ENCODE data around the gene SUSD5. TPM values are rescaled to one million over a fixed set of nuclear protein-coding genes. Genes with fewer than 3 reads are reported as not detected.
"Not testable (repeated sequence)": the region's sequence is repeated elsewhere in the genome, so short reads cannot be mapped to it uniquely, and the experiment has no call there.

Gene SUSD5
- total RNA-seq, 2 experiments from 2014 or later, result not detected

- peaks cover 23% of the 10 kb centered on the region for H3K27me3 Mint-ChIP-seq
- peaks cover 2% of the 10 kb centered on the region for H3K4me1 Mint-ChIP-seq
- H3K36me3 Mint-ChIP-seq, result no peaks in the 10 kb centered on the region
- DNase-seq (no peak), ATAC-seq (ENCODE audit: low read depth) (no peak)
- no peak overlapping the region for H3K4me3 Mint-ChIP-seq
- POLR2A ChIA-PET, result no interaction called here
- no peaks in the 10 kb centered on the region for H3K9me3 Mint-ChIP-seq
- H3K27ac Mint-ChIP-seq, result no peak overlapping the region
Measured at GRCh38 chr3:33159234-33159633, 59.4 kb downstream of the SUSD5 start.

GRCh38 chr3:33155301-33155700 is 63.3 kb downstream of the SUSD5 start:
- Mint-ChIP-seq H3K4me1 (no peaks in the 10 kb centered on the region), H3K27ac (no peak overlapping the region), H3K36me3 (no peaks in the 10 kb centered on the region), H3K4me3 (no peak overlapping the region), H3K27me3 (peaks cover 11% of the 10 kb centered on the region), H3K9me3 (no peaks in the 10 kb centered on the region)
- POLR2A ChIA-PET, result no interaction called here
- ATAC-seq (ENCODE audit: low read depth) (no peak), DNase-seq (no peak)

DNA sequence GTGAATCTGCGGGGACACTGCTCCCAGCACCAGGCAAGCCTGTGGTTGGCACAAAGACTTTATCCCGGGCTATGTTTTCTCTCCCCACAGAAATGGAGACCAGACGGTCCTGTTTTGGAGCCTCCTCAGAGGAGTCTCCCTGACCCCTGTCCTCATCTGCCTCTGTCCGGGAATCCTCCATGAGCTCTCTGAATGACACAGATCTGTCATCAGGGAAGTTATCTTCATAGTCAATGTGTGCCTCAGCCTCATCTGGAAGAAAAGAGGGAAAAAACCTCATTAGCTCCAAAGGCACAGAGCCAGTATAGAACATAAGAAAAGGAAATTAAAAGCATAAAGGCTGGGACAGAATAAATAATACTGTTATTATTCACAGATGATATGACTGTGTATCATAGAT is 64.8 kb downstream of the SUSD5 start:
- Mint-ChIP-seq H3K9me3 (no peaks in the 10 kb centered on the region), H3K27ac (no peak overlapping the region), H3K4me3 (no peak overlapping the region), H3K36me3 (no peaks in the 10 kb centered on the region), H3K4me1 (no peaks in the 10 kb centered on the region), H3K27me3 (peaks cover 9% of the 10 kb centered on the region)
- POLR2A ChIA-PET, result no interaction called here
- DNase-seq (no peak), ATAC-seq (ENCODE audit: low read depth) (no peak)

DNA sequence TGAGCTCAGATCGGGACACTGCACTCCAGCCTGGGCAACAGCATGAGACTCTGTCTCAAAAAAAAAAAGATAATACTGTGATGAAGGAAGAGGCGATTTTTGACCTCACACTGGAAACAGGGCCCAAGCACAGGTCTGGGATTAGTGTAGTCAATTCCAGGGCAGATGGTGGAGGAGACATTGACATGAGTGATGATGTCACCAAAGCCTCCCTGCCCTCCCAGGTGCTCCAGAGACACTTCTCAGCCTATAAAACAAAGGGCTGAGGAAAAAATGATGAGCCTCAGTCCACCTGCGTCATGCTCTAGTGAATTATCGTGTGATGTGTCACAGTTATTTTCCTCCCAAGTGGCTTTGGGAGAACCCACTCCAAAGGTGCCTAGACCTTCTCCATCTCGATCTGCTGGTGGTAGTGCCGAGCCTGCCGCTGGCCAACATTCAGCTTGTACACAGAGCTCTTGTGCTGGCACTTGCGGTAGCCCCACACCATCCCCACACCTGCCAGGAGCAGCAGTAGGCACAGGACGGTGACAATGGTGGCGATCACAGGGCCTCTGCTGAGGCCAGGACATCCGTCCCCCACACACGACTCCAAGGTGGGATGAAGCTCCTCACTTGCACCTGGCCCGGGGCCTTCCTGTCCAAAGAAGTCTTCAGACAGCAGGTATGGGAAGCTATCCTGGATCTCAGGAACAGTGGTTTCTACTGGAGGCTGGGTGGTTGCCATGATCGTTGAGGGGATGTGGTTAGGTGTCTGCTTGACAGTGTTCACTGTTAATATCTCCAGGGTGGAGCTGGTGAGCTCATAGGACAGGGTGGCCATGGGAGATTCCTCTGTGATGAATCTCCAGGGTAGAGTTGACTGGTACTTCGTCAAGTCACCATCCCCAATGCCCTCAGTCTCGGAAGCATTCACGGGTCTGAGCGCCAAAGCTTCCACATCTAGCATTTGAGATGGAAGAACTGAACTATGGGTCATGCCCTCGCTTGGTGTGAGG is 65.9 kb downstream of the SUSD5 start:
- POLR2A ChIA-PET, result interaction anchor here (0.6 to 0.7 kb wide), 2 partner anchors 160 to 311 kb away, joined by 3 read pairs; no protein-coding TSS in a partner anchor
- Mint-ChIP-seq H3K4me3 (no peak overlapping the region), H3K9me3 (no peaks in the 10 kb centered on the region), H3K27ac (no peak overlapping the region), H3K4me1 (no peaks in the 10 kb centered on the region), H3K27me3 (peaks cover 14% of the 10 kb centered on the region), H3K36me3 (no peaks in the 10 kb centered on the region)
- no peak for DNase-seq
- ATAC-seq (ENCODE audit: low read depth), result no peak

- no peaks in the 10 kb centered on the region for H3K9me3 Mint-ChIP-seq
- peaks cover 14% of the 10 kb centered on the region for H3K27me3 Mint-ChIP-seq
- no peak overlapping the region for H3K4me3 Mint-ChIP-seq
- no peak for ATAC-seq (ENCODE audit: low read depth)
- no peaks in the 10 kb centered on the region for H3K4me1 Mint-ChIP-seq
- no peak overlapping the region for H3K27ac Mint-ChIP-seq
- no peak for DNase-seq
- no peaks in the 10 kb centered on the region for H3K36me3 Mint-ChIP-seq
- POLR2A ChIA-PET, result no interaction called here
Measured at GRCh38 chr3:33149342-33149741, 69.3 kb downstream of the SUSD5 start.

DNA sequence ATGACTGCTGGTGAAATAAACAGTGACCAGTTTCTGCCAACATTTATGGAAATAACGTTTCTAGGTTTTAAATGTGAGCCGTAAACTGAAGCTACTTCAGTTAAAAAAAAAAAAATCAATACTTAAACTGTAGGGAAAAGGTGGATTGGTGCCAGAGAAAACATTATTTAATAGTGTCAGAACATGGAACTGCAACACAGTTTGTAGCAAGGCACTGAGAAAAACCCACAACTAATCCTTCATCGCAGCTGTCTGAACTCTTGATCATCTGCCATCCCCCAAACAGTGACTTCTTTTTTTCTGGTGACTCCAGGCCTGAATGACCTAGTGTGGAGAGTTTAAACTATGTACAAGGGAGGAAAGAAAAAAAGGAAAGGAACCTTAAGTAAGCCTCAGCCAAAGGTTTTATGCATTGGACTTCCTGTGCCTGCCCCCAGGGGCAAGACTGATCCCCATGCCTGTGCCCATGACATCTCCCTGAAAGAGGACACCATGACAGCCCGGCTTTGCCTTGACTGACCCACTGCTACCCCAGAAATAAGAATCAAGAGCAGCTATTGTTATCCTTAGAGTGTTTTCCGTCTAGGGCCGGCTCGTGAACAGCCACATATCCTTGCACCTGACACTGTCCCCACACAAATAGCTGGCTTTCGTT is 71.7 kb downstream of the SUSD5 start:
- no peak for ATAC-seq (ENCODE audit: low read depth)
- H3K4me3 Mint-ChIP-seq, result no peak overlapping the region

DNA sequence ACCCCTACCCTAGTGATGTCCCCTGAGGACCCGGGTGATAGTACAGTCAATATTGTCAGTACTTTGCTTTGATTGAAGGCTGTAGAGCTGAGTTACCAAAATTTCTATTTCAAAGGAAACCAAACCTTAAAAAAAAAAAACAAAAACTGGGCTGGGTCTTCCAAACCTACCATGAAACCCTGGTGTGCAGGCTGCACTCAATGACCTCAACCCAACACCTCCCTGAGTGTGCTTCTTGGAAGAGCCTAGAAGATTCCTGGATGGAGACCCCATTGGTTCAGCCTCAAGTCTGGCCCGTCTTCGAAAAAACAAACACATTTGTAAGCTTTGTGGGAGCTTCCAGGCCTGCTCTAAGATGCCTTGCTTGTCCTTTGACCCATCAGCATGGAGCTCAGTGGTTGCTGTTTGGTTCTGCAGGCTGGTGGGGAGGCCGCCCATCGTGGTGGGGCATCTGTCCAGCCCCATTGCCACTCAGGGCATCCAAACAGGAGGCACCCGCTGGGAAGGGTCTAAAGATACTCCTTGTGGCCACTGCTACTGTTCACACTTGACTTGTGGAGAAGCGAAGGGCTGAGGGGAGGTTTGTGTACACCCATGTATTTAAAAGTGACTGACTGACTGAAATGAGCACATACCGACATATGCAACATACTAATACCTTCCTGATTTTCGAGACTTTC is 72.6 kb downstream of the SUSD5 start:
- Mint-ChIP-seq H3K27me3 (peaks cover 9% of the 10 kb centered on the region), H3K4me3 (no peak overlapping the region), H3K36me3 (peaks cover 3% of the 10 kb centered on the region), H3K27ac (no peak overlapping the region), H3K9me3 (no peaks in the 10 kb centered on the region), H3K4me1 (no peaks in the 10 kb centered on the region)
- ATAC-seq (ENCODE audit: low read depth) (no peak), DNase-seq (no peak)
- POLR2A ChIA-PET, result no interaction called here

More for the DNA sequence above, 71.7 kb downstream of the SUSD5 start:
- POLR2A ChIA-PET, result no interaction called here
- H3K27me3 Mint-ChIP-seq, result peaks cover 11% of the 10 kb centered on the region
- no peaks in the 10 kb centered on the region for H3K4me1 Mint-ChIP-seq
- no peaks in the 10 kb centered on the region for H3K9me3 Mint-ChIP-seq
- no peak for DNase-seq
- H3K36me3 Mint-ChIP-seq, result peaks cover 3% of the 10 kb centered on the region
- H3K27ac Mint-ChIP-seq, result no peak overlapping the region

DNA sequence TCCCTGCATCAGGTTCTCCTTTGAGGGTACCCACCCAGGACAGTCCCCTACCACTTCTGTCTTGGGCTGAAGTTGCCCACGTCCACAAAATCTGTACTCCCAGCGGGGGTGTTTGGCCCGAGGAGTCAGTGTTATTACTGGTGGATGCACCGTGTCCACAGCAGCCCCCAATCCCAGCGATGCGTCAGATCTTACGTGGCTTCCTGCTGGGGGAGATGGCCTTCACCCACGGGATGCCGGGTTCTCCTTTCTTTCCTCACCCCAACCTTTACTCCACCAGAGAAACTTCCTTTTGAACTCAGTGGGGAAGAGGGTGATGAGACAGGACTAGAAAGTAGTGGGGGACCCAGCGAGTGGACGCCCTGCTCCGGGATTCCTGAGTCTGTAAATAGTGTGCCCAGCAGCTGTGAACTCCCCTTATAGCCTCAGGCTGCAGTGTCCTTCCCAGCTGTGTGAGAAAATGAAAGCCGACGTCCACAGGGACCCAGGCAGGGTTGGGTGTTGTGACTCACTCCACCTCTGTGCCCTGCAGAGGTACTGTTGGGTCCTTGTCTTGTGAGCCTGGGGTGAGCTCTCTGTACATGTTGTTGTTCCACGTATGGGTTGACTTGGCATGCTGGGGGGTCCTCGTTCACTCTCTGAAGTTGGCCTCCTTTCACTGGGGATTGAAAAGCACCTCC is 73.2 kb downstream of the SUSD5 start:
- ATAC-seq (ENCODE audit: low read depth), result no peak
- Mint-ChIP-seq H3K36me3 (peaks cover 3% of the 10 kb centered on the region), H3K9me3 (no peaks in the 10 kb centered on the region), H3K4me3 (no peak overlapping the region), H3K4me1 (no peaks in the 10 kb centered on the region), H3K27me3 (peaks cover 9% of the 10 kb centered on the region), H3K27ac (no peak overlapping the region)
- no peak for DNase-seq
- POLR2A ChIA-PET, result no interaction called here

DNA sequence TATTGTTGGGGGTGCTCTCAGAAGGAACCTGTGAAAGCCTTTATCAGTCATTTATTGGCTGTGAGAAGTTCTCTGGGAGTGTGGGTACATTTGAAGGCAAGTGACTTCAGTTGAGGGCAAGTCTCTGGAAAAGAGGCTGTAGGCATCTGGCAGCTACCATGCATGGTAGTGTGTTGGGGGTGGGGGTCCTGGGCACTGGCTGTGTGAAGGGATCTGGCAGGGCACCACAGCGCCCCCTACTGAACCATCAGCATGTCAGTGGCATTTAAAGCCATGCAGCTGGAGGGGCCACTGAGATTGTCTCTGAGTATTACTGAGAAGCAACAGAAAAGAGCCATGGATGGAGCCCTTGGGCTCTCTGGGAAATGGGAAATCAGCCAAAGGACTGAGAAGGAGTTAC is 74.2 kb downstream of the SUSD5 start:
- ATAC-seq (ENCODE audit: low read depth) (no peak), DNase-seq (no peak)
- Mint-ChIP-seq H3K36me3 (peaks cover 3% of the 10 kb centered on the region), H3K27ac (no peak overlapping the region), H3K4me1 (no peaks in the 10 kb centered on the region), H3K9me3 (no peaks in the 10 kb centered on the region), H3K27me3 (peaks cover 9% of the 10 kb centered on the region), H3K4me3 (no peak overlapping the region)
- POLR2A ChIA-PET, result no interaction called here

DNA sequence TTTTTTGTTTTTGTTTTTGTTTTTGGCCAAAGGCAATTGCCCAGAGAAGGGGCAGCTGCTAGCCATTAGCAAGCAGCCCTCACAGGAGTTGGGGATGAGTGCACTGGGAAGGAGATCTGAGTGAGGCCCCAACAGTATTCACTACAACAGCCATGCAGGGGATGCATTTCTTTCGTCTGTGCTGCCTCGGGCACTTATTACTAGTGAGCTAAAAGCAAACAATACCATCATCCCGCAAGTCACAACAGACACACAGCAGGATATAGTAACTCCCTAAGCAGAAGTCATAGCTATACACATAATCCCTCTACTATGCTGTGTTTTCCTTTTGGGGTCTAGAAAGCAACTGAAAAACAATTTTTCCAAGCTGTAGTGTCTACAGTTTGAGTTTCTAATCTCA is 77.6 kb downstream of the SUSD5 start:
- Mint-ChIP-seq H3K9me3 (no peaks in the 10 kb centered on the region), H3K27me3 (no peaks in the 10 kb centered on the region), H3K4me1 (peaks cover 4% of the 10 kb centered on the region), H3K36me3 (peaks cover 12% of the 10 kb centered on the region), H3K4me3 (no peak overlapping the region), H3K27ac (no peak overlapping the region)
- ATAC-seq (ENCODE audit: low read depth) (no peak), DNase-seq (no peak)
- POLR2A ChIA-PET, result no interaction called here

GRCh38 chr3:33139996-33140395 is 78.6 kb downstream of the SUSD5 start:
- ATAC-seq (ENCODE audit: low read depth), result no peak
- no peak overlapping the region for H3K27ac Mint-ChIP-seq
- POLR2A ChIA-PET, result no interaction called here
- no peaks in the 10 kb centered on the region for H3K27me3 Mint-ChIP-seq
- H3K4me1 Mint-ChIP-seq, result peaks cover 4% of the 10 kb centered on the region
- no peak overlapping the region for H3K4me3 Mint-ChIP-seq
- H3K9me3 Mint-ChIP-seq, result no peaks in the 10 kb centered on the region
- peaks cover 15% of the 10 kb centered on the region for H3K36me3 Mint-ChIP-seq
- DNase-seq, result no peak

GRCh38 chr3:33139006-33139623 is 79.5 kb downstream of the SUSD5 start:
- not testable (repeated sequence) for DNase-seq; H3K27ac Mint-ChIP-seq; H3K9me3 Mint-ChIP-seq; H3K4me1 Mint-ChIP-seq; H3K27me3 Mint-ChIP-seq; H3K4me3 Mint-ChIP-seq; ATAC-seq (ENCODE audit: low read depth)
- POLR2A ChIA-PET, result interaction anchor here (0.5 kb wide), 1 partner anchor 590 kb away, joined by 3 read pairs; no protein-coding TSS in a partner anchor
- H3K36me3 Mint-ChIP-seq, result peaks cover 15% of the 10 kb centered on the region

DNA sequence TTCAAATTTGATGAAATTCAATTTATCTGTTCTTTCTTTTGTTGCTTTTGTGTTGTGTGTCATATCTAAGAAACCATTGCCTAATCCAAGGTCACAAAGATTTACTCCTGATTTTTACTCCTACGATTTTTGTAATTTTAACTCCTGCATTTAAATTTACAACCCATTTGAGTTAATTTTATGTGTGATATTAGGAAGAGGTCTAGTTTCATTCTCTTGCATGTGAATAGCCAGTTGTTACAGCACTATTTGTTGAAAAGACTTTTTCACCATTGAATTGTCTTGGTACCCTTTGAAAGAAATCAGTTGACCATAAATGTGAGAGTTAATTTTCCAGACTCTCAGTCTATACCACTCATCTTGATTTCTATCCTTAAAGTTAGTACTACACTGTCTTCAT is 80.9 kb downstream of the SUSD5 start:
- peaks cover 15% of the 10 kb centered on the region for H3K36me3 Mint-ChIP-seq
- ATAC-seq (ENCODE audit: low read depth) (no peak), DNase-seq (no peak)
- no peaks in the 10 kb centered on the region for H3K9me3 Mint-ChIP-seq
- H3K27me3 Mint-ChIP-seq, result no peaks in the 10 kb centered on the region
- POLR2A ChIA-PET, result no interaction called here
- H3K4me1 Mint-ChIP-seq, result peaks cover 12% of the 10 kb centered on the region
- no peak overlapping the region for H3K4me3 Mint-ChIP-seq
- H3K27ac Mint-ChIP-seq, result no peak overlapping the region

Measured in activated naive CD8-positive, alpha-beta T cell treated with anti-CD3 and anti-CD28 coated beads, Interleukin-2, amount 10 ng/mL, durations not matched to agents 7 days and 5 days (primary cell).